Hematopoietic multipotent progenitor cell (in vitro differentiated cells): Measurements from ENCODE around the gene CD68. TPM values are rescaled to one million over a fixed set of nuclear protein-coding genes. Genes with fewer than 3 reads are reported as not detected.
"Not testable (repeated sequence)": the region's sequence is repeated elsewhere in the genome, so short reads cannot be mapped to it uniquely, and the experiment has no call there.

Experiments
- DNase-seq, 3 donors: peaks; one replicate each; pipeline ENCODE4 v3.0.0-alpha.2; 2011 to 2015; ENCODE audit warnings: low read depth in 2 of 3, low spot score in 2 of 3
- small RNA-seq: library from RNA; depleted of rRNA; stranded (forward); fragments of <200 nt; gene quantifications from one replicate; pipeline ENCODE3, GENCODE V24; 2012
- total RNA-seq: library from RNA; depleted of rRNA; stranded (reverse); fragments of >200 nt; gene quantifications from one replicate; pipeline ENCODE4 v1.2.3, GENCODE V29; 2012

Gene CD68
- total RNA-seq, 1 donor = 16.4 TPM

DNA sequence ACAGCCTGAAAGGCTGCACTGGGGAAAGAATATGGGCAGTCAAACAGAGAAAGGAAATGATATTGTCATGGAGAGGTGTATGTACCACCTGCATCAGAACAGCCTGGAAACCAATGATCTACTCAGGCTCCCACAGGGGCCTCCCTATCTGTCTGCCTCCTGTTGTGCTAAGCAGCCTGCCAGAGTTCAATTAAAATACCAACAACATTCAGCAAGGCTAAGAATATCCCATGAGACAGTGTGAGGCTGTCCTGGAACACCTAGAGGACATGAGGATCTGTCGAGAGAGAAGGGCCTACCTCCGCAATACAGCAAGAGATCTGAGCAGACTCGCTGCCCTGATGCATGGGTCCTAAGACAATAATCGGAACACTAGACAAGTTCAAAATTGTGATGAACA, 26.8 kb downstream of the CD68 start:
- DNase-seq = no peak

DNA sequence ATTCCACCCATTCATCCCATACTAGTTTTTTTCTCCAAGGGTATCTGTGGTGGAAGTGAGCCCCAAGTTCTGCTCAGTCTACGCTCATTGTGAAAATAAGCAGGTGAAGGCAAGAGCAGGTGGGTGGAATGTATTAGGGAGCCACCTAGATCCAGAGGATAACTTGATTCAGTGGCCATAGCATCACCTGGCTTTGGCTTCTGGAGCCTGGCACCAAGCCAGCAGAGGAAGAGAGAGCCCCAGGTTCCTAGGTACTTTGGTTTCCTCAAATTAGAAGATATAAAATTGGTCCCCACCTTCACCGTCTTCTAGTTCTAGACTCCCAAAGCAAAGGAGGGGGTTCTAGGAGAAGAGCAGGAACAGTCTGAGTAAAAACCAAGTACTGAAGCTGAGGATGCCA, 31.2 kb downstream of the CD68 start:
- no peak for DNase-seq

DNA sequence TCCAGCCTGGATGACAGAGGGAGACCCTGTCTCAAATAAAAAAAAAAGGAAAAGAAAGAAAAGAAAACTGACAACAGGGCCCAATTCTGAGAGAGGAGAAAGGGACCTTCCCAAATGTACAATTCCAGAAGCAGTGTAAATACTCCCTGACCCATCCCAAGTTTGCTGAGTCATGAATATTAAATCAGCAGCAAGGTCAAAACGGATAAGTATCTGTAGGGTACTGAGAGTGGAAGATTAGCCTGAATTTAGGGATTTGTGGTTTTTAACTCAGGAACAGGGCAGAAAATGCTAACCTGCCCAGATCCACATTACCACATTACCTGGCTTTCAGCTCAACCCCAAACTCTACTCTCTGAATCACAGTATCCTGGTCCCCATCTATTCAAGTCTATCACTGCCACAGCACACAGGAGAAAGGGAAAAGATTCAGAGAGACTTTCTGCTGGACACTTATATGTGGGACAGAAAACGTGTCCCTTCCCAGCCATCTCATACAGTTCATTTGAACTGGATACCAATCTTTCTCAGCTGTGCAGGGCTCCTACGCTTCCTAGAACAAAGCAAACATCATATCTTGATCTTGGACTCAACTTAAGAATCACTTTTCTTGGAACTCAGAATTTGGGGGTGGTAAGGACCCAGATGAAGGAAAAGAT, 32.3 kb downstream of the CD68 start:
- no peak for DNase-seq

DNA sequence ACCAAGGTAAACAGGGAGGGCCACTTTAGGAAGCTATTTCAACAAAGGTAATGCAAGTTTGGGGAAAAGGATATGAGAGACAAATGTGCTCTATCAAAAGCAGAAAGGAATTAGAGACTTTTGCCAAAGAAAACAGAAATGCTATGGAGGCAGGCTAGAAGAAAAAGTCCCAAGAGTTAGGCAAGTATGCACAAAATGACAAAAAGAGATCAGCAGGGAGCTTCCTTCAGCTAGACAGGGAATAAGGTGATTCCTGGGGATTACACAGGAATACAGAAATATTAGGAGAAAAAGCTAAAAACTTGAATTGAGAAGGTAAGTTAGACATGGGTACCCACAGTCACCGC, 32.8 kb downstream of the CD68 start:
- no peak for DNase-seq

DNA sequence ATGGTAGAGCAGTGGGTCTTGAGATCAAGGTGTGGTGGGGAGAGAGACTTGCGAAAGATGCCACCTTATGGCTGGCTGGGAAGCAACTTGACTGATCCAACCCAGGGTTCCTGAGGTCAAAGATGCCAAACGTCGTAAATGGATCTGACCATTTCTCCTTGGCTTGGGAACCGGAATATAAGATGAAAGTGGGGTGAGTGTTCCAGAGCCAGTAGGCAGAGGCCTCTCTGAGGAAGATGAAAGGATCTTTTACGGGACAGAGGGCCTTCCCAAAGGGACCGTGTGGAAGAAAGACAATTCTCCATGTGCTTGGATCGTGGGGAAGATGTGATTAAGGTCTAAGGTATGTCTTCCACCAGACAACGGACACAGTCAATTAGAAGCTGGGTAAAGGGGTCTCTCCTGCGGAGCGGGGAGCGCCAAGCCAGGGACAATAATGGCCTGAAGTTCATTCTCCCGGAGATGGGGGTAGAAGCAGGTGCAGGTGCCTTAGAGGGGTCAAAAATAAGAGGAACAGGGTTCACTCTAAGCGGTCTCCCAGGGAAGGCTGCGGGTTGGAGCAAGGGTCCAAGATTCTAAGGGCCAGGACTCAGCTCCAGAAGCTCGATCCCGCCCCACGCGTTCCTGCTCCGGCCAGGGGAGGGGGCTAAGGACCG, 34.5 kb downstream of the CD68 start:
- DNase-seq = no peak

DNA sequence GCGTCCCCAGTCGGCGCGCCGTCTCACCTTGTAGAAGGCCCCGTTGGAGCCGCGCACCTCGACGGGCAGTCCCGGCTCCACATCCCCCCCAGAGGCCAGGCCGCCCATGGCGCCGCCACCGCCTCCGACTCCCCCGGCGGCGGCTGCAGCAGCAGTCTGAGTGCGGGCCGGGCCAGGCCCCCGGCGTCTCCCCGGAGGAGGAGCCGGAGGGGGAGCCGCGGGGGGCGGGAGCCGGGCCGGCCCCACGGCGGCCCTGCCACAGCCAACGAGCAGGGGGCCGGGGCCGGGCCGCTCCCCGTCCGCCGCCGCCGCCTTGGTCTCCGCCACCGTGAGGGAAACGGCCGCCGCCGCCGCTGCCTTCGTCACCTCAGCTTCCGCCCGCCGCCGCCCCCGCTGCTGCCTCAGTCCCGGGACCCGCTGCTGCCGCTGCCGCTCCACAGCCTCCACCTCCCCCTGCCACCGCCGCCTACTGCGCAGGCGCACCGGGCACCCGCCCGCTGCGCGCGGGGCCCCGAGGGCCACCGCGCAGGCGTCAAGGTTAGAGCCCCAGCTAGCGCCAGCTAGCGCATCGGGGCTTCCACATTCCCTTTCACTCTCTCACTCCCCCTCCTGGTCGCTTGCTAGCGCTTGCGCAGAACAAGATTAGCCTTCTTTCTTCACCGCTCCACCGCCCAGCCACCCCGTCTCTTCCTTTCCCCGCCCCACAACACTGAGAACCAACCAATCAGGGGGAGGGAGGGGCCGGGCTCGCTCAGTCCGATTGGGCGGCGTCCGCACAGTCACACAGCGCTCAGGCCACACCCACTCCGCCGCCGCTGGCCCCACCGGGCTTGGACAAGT, 35.2 kb downstream of the CD68 start, which contains the start of gene FXR2:
TSS of gene FXR2 (minus strand) at position 473 of the 840 bp plus-strand sequence. CDS start at position 108, 365 bp downstream.
- DNase-seq = peak; percentile 98 to 100 (median 100)

DNA sequence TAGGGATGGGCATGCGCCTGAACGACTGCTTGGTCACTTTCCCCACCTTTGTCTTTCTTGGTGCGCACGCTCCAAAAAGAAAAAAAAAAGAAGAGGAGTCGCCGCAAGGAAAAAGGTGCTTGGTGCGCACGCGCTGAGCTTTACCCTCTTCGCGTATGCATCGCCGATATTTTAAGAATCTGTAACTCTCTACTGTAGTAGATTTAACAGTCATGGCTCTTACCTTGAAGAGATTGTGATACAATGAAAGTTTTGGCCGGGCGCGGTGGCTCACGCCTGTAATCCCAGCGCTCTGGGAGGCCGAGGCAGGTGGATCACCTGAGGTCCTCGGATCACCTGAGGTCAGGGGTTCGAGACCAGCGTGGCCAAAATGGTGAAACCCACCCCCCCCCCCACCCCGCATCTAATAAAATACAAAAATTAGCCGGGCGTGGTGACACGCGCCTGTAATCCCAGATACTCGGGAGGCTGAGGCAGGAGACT, 35.9 kb downstream of the CD68 start:
- DNase-seq = no peak

DNA sequence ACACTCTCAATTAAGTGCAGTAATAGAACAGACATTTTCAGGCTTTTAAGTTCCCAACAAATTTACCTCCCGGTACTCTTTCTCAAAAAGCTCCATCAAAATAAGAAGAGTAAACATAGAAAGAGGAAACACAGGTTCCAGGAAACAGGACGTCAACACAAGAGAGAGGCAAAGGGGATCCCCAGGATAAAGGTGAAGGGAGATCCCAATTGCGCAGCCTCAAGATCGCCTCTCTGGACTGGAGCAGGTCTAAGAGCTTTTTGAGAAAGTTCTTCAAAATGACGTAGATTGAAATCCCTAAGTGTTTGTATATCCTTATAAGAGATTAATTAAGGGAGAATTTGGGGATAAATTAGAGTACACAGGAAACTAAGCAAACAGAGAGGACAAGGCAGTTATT, 39.2 kb downstream of the CD68 start:
- no peak for DNase-seq

DNA sequence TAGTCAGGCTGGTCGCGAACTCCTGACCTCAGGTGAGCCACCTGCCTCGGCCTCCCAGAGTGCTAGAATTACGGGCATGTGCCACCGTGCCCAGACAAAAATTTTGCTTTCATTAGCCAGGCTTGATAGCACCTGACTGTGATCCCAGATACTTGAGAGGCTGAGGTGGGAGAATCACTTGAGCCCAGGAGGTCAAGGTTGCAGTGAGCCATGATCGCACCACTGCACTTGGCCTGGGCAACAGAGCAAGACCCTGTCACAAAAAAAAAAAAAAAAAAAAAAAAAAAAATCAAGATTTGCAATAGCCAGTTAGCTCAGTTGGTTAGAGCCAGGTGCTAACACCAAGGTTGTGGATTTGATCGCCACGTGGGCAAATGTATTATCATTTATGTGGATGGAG, 41.4 kb downstream of the CD68 start:
- DNase-seq = no peak

DNA sequence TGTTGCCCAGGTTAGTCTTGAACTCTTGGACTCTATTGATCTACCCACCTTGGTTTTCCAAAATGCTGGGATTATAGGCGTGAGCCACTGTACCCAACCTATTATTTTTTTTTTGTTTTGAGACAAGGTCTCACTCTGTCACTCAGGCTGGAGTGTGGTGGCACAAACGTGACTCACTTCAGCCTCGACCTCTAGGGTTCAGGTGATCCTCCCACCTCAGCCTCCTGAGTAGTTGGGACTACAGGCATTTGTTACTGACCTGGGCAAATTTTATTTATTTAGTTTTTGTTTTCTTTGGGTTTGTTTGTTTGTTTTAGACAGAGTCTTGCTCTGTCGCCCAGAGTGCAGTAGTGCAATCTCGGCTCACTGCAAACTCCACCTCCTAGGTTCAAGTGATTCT, 44.2 kb downstream of the CD68 start:
- DNase-seq = no peak

DNA sequence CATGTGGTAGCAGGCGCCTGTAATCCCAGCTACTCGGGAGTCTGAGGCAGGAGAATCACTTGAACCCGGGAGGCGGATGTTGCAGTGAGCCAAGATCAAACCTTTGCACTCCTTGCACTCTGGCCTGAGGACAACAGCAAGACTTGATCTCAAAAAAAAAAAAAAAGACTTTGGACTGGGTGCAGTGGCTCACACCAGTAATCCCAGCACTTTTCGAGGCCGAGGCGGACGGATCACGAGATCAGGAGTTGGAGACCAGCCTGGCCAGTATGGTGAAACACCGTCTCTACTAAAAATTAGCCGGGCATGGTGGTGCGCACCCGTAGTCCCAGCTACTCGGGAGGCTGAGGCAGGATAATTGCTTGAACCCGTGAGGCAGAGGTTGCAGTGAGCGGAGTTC, 46.3 kb downstream of the CD68 start:
- DNase-seq = not testable (repeated sequence)

DNA sequence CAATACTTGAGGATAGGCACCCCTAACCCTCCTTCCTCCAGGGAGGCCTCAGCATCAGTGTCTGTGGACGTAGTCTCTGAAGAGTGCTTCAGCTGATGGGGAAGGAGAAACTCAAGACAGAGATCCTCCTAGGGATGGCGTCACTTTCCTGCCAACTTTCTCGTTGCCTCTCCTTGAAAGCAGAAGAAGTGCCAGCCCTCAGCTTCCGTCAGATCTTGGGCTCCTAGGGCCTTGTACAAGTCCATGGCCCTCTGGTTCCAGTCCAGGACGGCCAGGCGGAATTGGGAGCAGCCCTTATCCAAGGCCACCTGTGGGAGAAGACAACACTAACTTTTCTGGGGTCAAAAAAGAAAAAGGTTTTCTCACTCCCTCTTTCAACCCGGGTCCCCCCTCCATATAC, 46.9 kb downstream of the CD68 start:
- no peak for DNase-seq

DNA sequence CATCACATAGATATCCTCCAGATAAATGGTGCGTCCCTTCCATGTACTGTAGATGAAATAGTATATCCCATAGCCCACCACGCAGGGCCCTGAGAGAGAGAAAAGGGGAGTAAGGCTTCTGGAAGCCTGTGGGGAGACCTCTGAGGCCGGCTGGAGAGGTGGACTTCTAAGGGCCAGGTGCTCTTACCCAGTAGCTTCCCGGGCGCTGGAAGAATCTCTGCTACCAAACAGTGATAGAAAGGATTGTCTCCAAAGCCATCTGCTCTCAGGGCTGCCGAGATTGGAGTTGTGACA, 47.5 kb downstream of the CD68 start:
- no peak for DNase-seq

DNA sequence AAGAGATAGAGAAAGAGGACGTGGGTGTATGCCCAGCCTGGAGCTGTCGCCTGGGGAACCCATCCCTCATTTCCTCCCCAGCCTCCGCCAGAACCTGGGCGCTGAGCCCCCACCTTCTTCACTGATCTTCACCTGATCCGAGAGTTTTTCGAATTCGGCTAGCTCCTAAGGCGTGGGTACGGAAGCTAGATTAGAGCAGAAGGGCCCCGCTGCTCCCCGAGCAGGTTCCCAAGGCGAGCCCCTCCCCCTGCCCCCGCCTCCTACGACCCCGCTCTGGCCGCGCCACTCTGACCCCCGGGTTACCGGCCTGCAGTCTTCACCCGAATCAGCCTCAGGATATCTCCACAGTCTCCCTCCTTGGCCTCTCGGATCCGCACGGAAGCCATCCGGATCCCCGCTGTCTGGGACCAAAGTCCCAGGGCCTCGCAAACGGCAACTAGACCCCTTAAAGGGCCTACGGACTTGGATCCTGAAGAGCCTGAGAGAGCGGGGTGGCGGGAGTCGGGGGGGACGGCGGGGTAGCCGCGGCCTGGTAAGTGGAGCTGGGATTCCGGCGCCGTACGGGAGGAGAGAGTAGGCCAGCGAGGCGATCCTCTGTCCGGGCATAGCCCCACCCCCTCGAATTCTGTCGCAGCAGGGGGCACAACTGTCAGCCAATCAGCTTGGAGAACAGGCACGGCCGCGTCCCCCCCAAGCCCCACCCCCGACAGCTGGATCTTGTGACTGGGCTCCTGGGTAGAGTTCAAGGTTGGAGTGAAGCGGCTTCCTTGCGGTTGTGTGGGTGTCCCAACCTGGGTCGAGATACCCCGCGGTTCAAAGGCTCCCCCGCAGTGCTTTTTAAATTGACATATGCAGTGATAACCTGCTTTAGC, 48.0 kb downstream of the CD68 start, which contains the start of gene SAT2:
TSS of gene SAT2 (minus strand) at position 572 of the 872 bp plus-strand sequence. CDS start at position 386, 186 bp downstream.
- peak; percentile 53 to 94 (median 91) for DNase-seq

DNA sequence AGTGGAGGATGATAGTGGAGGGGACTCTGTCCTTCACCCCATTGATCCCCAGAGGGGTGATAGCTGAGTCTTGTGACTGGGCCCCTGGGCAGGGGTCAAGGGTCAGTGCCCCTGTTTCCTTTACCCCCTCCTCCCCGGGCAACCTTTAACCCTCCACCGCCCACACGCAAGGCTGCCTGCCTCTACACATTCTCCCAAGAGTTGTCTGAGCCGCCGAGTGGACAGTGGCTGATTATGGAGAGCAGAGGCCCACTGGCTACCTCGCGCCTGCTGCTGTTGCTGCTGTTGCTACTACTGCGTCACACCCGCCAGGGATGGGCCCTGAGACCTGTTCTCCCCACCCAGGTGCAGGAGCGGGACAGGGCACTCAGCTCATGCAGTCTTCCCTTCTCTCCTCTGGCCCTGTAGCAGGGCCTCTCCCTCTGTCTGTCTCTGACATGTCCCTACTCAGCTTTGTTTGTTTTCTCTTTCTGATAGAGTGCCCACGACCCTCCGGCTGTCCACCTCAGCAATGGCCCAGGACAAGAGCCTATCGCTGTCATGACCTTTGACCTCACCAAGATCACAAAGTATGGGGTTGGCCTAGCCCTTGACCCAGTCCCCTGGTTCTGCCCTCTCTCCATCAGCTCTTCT, 50.6 kb downstream of the CD68 start, which contains the start of gene SHBG:
TSS of gene SHBG (plus strand) at position 197 of the 633 bp plus-strand sequence. CDS start at position 235, 38 bp downstream.
- no peak for DNase-seq

Small RNA genes lying within 50 kb of the gene (small RNA-seq; reads per million reads assigned to genes)
- gene CD68 = not detected
- not detected for gene RF00019
- gene SNORA48 = not detected
- gene SNORD10 = not detected

Other genes starting within 250 kb of the CD68 start
- 109 TPM for gene ACAP1, start 243.1 kb upstream of the CD68 start, total RNA-seq
- gene KCTD11, start 227.5 kb upstream of the CD68 start, total RNA-seq = 5.1 TPM
- gene TMEM95, start 224.5 kb upstream of the CD68 start, total RNA-seq = not detected
- 4.3 TPM for gene TNK1, start 198.5 kb upstream of the CD68 start, total RNA-seq
- 26.9 TPM for gene PLSCR3, start 185.1 kb upstream of the CD68 start, total RNA-seq
- gene TMEM256, start 175.5 kb upstream of the CD68 start, total RNA-seq = 141 TPM
- 6.7 TPM for gene NLGN2, start 171.8 kb upstream of the CD68 start, total RNA-seq
- gene SPEM1, start 159.3 kb upstream of the CD68 start, total RNA-seq = not detected
- under 0.01 TPM for gene SPEM2, start 154.0 kb upstream of the CD68 start, total RNA-seq
- gene SPEM3, start 150.8 kb upstream of the CD68 start, total RNA-seq = not detected
- 17.0 TPM for gene TMEM102, start 144.2 kb upstream of the CD68 start, total RNA-seq
- 0.54 TPM for gene FGF11, start 140.1 kb upstream of the CD68 start, total RNA-seq
- gene CHRNB1, start 134.6 kb upstream of the CD68 start, total RNA-seq = 26.1 TPM
- 17.8 TPM for gene ZBTB4, start 100.0 kb upstream of the CD68 start, total RNA-seq
- not detected for gene SLC35G6, start 98.2 kb upstream of the CD68 start, total RNA-seq
- gene POLR2A, start 95.3 kb upstream of the CD68 start, total RNA-seq = 234 TPM
- gene TNFSF12, start 30.6 kb upstream of the CD68 start, total RNA-seq = 11.0 TPM
- gene TNFSF13, start 20.9 kb upstream of the CD68 start, total RNA-seq = 15.3 TPM
- 50.1 TPM for gene SENP3, start 17.7 kb upstream of the CD68 start, total RNA-seq
- gene MPDU1, start 4.2 kb downstream of the CD68 start, total RNA-seq = 118 TPM
- 0.81 TPM for gene SOX15, start 10.5 kb downstream of the CD68 start, total RNA-seq
- 22.6 TPM for gene FXR2, start 35.3 kb downstream of the CD68 start, total RNA-seq
- 14.0 TPM for gene SAT2, start 48.2 kb downstream of the CD68 start, total RNA-seq
- gene SHBG, start 50.5 kb downstream of the CD68 start, total RNA-seq = not detected
- gene ATP1B2, start 71.3 kb downstream of the CD68 start, total RNA-seq = not detected
- gene TP53, start 107.9 kb downstream of the CD68 start, total RNA-seq = 72.4 TPM
- gene WRAP53, start 108.8 kb downstream of the CD68 start, total RNA-seq = 14.5 TPM
- under 0.01 TPM for gene EFNB3, start 125.6 kb downstream of the CD68 start, total RNA-seq
- gene DNAH2, start 138.1 kb downstream of the CD68 start, total RNA-seq = under 0.01 TPM